Activated CD8-positive, alpha-beta memory T cell treated with anti-CD3 and anti-CD28 coated beads for 48 hours (primary cell): ENCODE data around the gene RASSF8.

Experiments
- DNase-seq, 3 experiments: peaks; one replicate each; pipeline ENCODE4 v3.0.0-alpha.2; 2020; ENCODE audit warnings: low read depth in 2 of 3, low spot score in 2 of 3

Gene RASSF8

DNA sequence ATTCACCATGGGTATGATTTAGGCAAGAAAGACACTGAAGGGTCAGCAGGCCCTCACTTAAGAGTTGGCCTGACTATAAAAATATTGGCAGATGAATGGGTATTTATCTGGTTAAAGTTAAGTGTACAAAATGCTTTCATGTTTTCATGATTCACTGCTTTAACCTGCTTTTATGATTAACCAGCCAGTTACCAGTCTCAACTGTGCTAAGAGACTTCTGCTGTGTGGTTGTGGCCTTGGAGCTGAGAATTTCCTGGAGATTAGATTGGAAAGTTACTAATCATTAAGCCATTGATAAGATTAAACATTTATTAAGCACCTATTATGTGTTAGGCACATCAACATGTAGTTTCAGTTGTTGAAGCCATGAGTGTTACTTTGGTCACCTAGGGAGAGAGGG is 68.9 kb downstream of the RASSF8 start:
- no peak for DNase-seq

GRCh38 chr12:26028953-26029735 is 70.7 kb downstream of the RASSF8 start:
- no peak for DNase-seq

DNA sequence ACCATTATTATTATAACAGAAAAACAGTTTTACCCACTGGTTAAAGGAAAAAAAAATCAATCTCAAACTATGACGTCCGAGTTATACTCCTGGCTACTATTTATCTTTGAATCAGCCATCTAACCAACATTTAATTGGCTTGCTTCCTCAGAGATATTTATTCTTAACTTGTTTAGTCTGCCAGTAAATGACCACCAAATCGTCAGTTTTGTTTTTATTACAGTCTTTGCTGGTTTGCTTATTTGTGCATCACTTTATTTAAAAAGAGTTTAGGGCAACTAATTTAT is 71.2 kb downstream of the RASSF8 start:
- no peak for DNase-seq

GRCh38 chr12:26030371-26030770 is 71.9 kb downstream of the RASSF8 start:
- DNase-seq: no peak

DNA sequence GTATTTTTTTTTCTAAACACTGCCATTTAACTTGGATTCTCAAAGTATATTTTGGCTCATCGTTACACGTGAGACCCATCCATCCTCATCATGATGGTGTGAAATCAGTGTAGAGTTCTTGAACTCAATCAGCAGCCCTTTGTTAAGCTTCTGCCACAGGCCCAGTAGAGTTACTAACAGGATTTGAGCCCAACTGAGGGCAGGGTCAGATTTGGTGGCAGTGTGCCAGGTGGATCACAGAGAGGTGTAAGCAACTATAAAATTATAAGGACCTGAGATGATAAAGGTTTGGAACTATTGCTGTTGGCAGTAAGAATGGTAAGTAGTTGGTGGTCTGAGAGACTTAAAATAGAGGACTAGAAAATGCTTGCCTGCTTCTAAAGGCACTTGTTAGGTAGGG is 72.8 kb downstream of the RASSF8 start:
- DNase-seq: no peak

DNA sequence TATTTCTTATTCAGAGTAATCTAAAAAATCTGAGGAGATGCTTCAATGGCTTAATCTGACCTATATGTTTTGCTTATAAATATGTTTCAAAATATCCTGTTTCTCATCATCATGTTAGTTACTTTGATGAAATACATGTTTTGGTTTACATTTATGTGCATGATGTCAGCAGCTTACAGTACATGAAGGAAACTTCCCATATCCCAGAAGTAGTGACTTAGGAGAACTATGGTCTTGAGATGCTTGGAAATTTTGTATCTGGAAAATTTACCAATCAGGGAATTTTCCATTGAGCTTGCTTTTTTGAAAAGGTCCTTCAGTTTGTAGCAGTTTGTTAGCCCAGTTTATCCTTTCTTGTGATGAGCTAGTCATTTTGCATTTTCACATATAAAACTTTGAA is 73.3 kb downstream of the RASSF8 start:
- DNase-seq: no peak

DNA sequence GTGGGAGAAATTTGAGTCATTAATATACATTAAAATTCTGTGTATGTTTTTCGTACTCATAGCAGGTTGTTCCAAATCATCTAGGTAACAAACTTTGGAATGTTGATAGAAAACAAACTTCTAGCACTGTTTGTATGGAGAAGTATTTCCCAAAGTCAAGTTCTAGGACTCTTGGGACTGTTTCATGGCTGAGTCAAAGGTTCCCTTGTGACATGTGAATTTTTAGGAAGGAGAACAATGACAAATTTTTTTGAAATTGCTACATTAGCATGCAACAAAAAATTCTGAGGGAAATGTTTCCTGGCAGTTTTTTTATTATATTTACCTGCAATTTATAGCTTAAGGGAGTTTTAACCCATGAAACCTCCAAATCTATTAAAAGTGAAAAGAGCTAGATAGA is 73.8 kb downstream of the RASSF8 start:
- DNase-seq: no peak

GRCh38 chr12:26032719-26033241 is 74.3 kb downstream of the RASSF8 start:
- no peak for DNase-seq

GRCh38 chr12:26034371-26035142 is 76.1 kb downstream of the RASSF8 start:
- no peak for DNase-seq

GRCh38 chr12:26036877-26037276 is 78.4 kb downstream of the RASSF8 start:
- DNase-seq: no peak

GRCh38 chr12:26037615-26038220 is 79.2 kb downstream of the RASSF8 start:
- DNase-seq: no peak

GRCh38 chr12:26042645-26043044 is 84.2 kb downstream of the RASSF8 start:
- no peak for DNase-seq

GRCh38 chr12:26043135-26044006 is 84.9 kb downstream of the RASSF8 start:
- no peak for DNase-seq

DNA sequence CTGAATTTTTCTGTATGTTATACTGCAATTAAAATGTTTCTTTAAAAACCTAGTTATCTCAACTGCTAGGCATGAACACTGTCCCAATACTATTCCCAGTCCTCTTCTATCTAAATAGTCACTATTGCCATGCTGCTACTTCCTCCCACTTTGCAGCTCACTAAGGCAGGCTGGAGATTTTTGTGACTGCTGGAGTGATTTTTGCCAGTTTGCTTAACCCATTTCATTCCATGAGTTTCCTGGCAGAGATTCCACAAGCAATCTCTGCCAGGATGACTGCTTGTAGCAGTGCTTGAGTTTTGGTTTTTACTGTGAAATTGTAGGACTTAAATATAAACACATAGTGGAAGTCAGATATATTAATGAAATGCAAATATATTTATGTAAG is 85.5 kb downstream of the RASSF8 start:
- DNase-seq: no peak

- no peak for DNase-seq
Observed at GRCh38 chr12:26044592-26044991, 86.1 kb downstream of the RASSF8 start.

- no peak for DNase-seq
Observed at GRCh38 chr12:26046203-26046602, 87.7 kb downstream of the RASSF8 start.

- DNase-seq: no peak
Observed at GRCh38 chr12:26046906-26047305, 88.4 kb downstream of the RASSF8 start.

GRCh38 chr12:26047401-26048226 is 89.1 kb downstream of the RASSF8 start:
- DNase-seq: no peak

GRCh38 chr12:26052652-26053051 is 94.2 kb downstream of the RASSF8 start:
- no peak for DNase-seq

DNA sequence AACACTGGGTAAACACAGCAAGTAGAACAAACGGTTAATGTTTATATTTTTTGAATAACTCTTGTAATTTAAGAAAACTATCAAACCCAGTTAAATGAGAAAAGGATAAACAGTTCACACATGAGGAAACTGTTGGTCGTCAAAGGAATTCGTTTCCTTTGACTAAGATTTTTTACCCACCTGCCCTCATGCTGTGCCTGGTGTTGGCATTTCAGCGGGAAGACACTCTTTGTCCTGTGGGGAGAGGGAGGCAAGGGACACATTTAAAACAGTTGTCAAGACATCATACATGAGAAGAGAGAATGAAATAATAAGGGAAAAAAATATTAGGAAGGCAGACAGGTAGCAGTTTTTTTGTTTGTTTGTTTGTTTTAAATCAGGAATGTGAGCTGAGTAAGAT is 95.9 kb downstream of the RASSF8 start:
- no peak for DNase-seq
